HG02884 (cell line): Measurements from ENCODE around the gene CCL4.
"Not testable (repeated sequence)": the region's sequence is repeated elsewhere in the genome, so short reads cannot be mapped to it uniquely, and the experiment has no call there.

ENCODE experiments used
- ATAC-seq: cut with Tn5 transposase; IDR thresholded peaks from one replicate; pipeline ENCODE4 v1.9.1; 2021; ENCODE audit warnings: mild to moderate bottlenecking, moderate library complexity; ENCODE audit not compliant: unreplicated experiment

CCL4 gene

GRCh38 chr17:36115649-36115977, 12.0 kb downstream of the CCL4 start:
- ATAC-seq, result not testable (repeated sequence)

GRCh38 chr17:36117505-36118382, 14.1 kb downstream of the CCL4 start:
- ATAC-seq, result no peak

GRCh38 chr17:36118477-36119353, 15.1 kb downstream of the CCL4 start:
- ATAC-seq, result no peak

- ATAC-seq, result no peak
Observed at GRCh38 chr17:36120221-36120620, 16.6 kb downstream of the CCL4 start.

GRCh38 chr17:36121099-36121498, 17.5 kb downstream of the CCL4 start:
- ATAC-seq, result not testable (repeated sequence)

GRCh38 chr17:36123431-36123830, 19.8 kb downstream of the CCL4 start:
- ATAC-seq, result no peak

GRCh38 chr17:36124879-36125824, 21.5 kb downstream of the CCL4 start:
- no peak for ATAC-seq

GRCh38 chr17:36127199-36127893, 23.7 kb downstream of the CCL4 start:
- ATAC-seq, result no peak

- ATAC-seq, result no peak
Observed at GRCh38 chr17:36127911-36128310, 24.3 kb downstream of the CCL4 start.

GRCh38 chr17:36128411-36128978, 24.9 kb downstream of the CCL4 start:
- ATAC-seq, result no peak

- no peak for ATAC-seq
Observed at GRCh38 chr17:36129616-36130015, 26.0 kb downstream of the CCL4 start.

- ATAC-seq, result no peak
Observed at GRCh38 chr17:36130346-36130745, 26.7 kb downstream of the CCL4 start.

GRCh38 chr17:36131421-36131820, 27.8 kb downstream of the CCL4 start:
- no peak for ATAC-seq

- ATAC-seq, result no peak
Observed at GRCh38 chr17:36131931-36132330, 28.3 kb downstream of the CCL4 start.

GRCh38 chr17:36132421-36132831, 28.8 kb downstream of the CCL4 start:
- ATAC-seq, result no peak

- ATAC-seq, result no peak
Observed at GRCh38 chr17:36133602-36134236, 30.1 kb downstream of the CCL4 start.

GRCh38 chr17:36135465-36135864, 31.8 kb downstream of the CCL4 start:
- ATAC-seq, result no peak

GRCh38 chr17:36136036-36136435, 32.4 kb downstream of the CCL4 start:
- no peak for ATAC-seq

GRCh38 chr17:36136439-36136838, 32.8 kb downstream of the CCL4 start:
- no peak for ATAC-seq
